HCT116 (cell line): ENCODE results near the gene ZNF804A. TPM values are rescaled to one million over a fixed set of nuclear protein-coding genes. Genes with fewer than 3 reads are reported as not detected.

Experiments used
- ATAC-seq: fragments of 200-7000 bp; cut with Tn5 transposase; 2 replicates; pipeline ENCODE4 v1.9.1; 2020; ENCODE audit warnings: mild to moderate bottlenecking, moderate library complexity
- BruUV-seq: library from RNA; stranded (reverse); fragments of 400-500 nt; replicated peaks from 2 replicates; lab custom pipeline; 2021; lab: Mats Ljungman, UMichigan
- CTCF ChIA-PET: fragments of 300-600 bp; sonication (Branson Sonifier 250); formaldehyde crosslinking; loops from one replicate; lab custom pipeline; 2021; ENCODE audit warnings: antibody characterized with exemption; lab: Charles Lee
- POLR2A ChIA-PET: fragments of 300-600, 350-600 bp; sonication (Branson Sonifier 250); formaldehyde crosslinking; loops from one replicate; lab custom pipeline; 2021; ENCODE audit warnings: antibody characterized with exemption; lab: Charles Lee
- RAD21 ChIA-PET, 2 experiments: fragments of 300-600 bp; sonication (Branson Sonifier 250); formaldehyde crosslinking; loops; one replicate each; lab custom pipeline; 2023; ENCODE audit warnings: low total read pairs in 2 of 2; ENCODE audit not compliant: uncharacterized antibody in 2 of 2, unreplicated experiment in 2 of 2, low non-redundant PET in 1 of 2; lab: Charles Lee
- DNase-seq: peaks from one replicate; pipeline ENCODE4 v3.0.0-alpha.2; 2010; ENCODE audit warnings: low read depth, low spot score
- H2AFZ ChIP-seq: fragments of 200-600 bp; shearing (Covaris generic), sonication (generic); 2 replicates; pipeline ENCODE4 v1.6.1; 2017; ENCODE audit warnings: low read depth, mixed run types, mixed read lengths, antibody characterized with exemption, low read length; ENCODE audit not compliant: poor library complexity, severe bottlenecking
- H3K27ac ChIP-seq: 2 replicates; pipeline ENCODE4 v1.5.1; 2012; ENCODE audit warnings: low read depth, low read length
- H3K27me3 ChIP-seq: fragments of 200-600 bp; sonication (generic); 2 replicates; pipeline ENCODE4 v1.6.1; 2016; ENCODE audit warnings: mixed run types, low read length, mixed read lengths; ENCODE audit not compliant: insufficient read depth
- H3K36me3 ChIP-seq, 2 experiments: fragments of 200-500 bp in 1 of 2; fragments of 200-600 bp in 1 of 2; sonication (Bioruptor generic) in 1 of 2; sonication (generic) in 1 of 2; 2 replicates each; pipeline versions ENCODE4 v1.5.1 to v1.6.1; 2014 to 2016; ENCODE audit warnings: low read length in 2 of 2, inconsistent platforms in 1 of 2, mixed read lengths in 1 of 2, mixed run types in 1 of 2; ENCODE audit not compliant: insufficient read depth in 2 of 2, control insufficient read depth in 1 of 2
- H3K4me1 ChIP-seq, 2 experiments: fragments of 200-600 bp in 1 of 2; sonication (generic) in 1 of 2; 2 replicates each; pipeline versions ENCODE4 v1.5.1 to v1.6.1; 2012 to 2017; ENCODE audit warnings: low read length in 2 of 2, inconsistent platforms in 1 of 2, mild to moderate bottlenecking in 1 of 2, mixed read lengths in 1 of 2, mixed run types in 1 of 2, moderate library complexity in 1 of 2; ENCODE audit not compliant: insufficient read depth in 2 of 2, control insufficient read depth in 1 of 2
- H3K4me2 ChIP-seq: fragments of 200-600 bp; sonication (generic); 2 replicates; pipeline ENCODE4 v1.6.1; 2017; ENCODE audit warnings: mixed run types, low read length, mixed read lengths
- H3K4me3 ChIP-seq, 2 experiments: fragments of 200-600 bp in 1 of 2; sonication (generic) in 1 of 2; replicated peaks in 1 of 2; 2 replicates each; pipeline ENCODE4 v1.5.1; 2011 to 2016; ENCODE audit warnings: low read length in 2 of 2, control low read depth in 1 of 2, low read depth in 1 of 2, mild to moderate bottlenecking in 1 of 2, mixed read lengths in 1 of 2, mixed run types in 1 of 2
- H3K79me2 ChIP-seq: fragments of 200-600 bp; sonication (generic); 2 replicates; pipeline ENCODE4 v1.6.1; 2017; ENCODE audit warnings: mild to moderate bottlenecking, mixed run types, low read length, moderate library complexity, mixed read lengths; ENCODE audit not compliant: insufficient read depth
- H3K9ac ChIP-seq: fragments of 200-600 bp; sonication (generic); 2 replicates; pipeline ENCODE4 v1.6.1; 2016; ENCODE audit warnings: low read length, mixed read lengths
- H3K9me2 ChIP-seq: fragments of 200-600 bp; sonication (generic), shearing (Covaris generic); 2 replicates; pipeline ENCODE4 v1.6.1; 2017; ENCODE audit warnings: mixed run types, mild to moderate bottlenecking, moderate library complexity; ENCODE audit not compliant: insufficient read depth
- H3K9me3 ChIP-seq, 2 experiments: fragments of 200-500 bp in 1 of 2; fragments of 200-600 bp in 1 of 2; sonication (Bioruptor generic) in 1 of 2; sonication (generic) in 1 of 2; 2 replicates each; pipeline ENCODE4 v1.6.1; 2014 to 2017; ENCODE audit warnings: low read length in 2 of 2, mixed read lengths in 2 of 2, inconsistent platforms in 1 of 2, low read depth in 1 of 2, mild to moderate bottlenecking in 1 of 2, mixed run types in 1 of 2, moderate library complexity in 1 of 2; ENCODE audit not compliant: control insufficient read depth in 1 of 2, insufficient read depth in 1 of 2
- H4K20me1 ChIP-seq: fragments of 200-600 bp; sonication (generic), shearing (Covaris generic); 2 replicates; pipeline ENCODE4 v1.6.1; 2017; ENCODE audit warnings: mixed run types, mild to moderate bottlenecking, moderate library complexity; ENCODE audit not compliant: insufficient read depth
- ATF3 ChIP-seq: IDR thresholded peaks from 2 replicates; pipeline ENCODE4 v1.6.1; 2012
- CBX3 ChIP-seq: IDR thresholded peaks from 2 replicates; pipeline ENCODE4 v1.6.1; 2012; ENCODE audit warnings: low read depth
- CTCF ChIP-seq, 3 experiments: fragments of 200-600 bp in 1 of 3; sonication (generic) in 1 of 3; IDR thresholded peaks in 2 of 3; conservative IDR thresholded peaks in 1 of 3; 2 replicates each; pipeline ENCODE4 v1.5.1; 2012 to 2017; ENCODE audit warnings: low read depth in 2 of 3, low read length in 2 of 3, antibody characterized with exemption in 1 of 3, borderline replicate concordance in 1 of 3, control low read depth in 1 of 3, mild to moderate bottlenecking in 1 of 3, mixed read lengths in 1 of 3, mixed run types in 1 of 3, moderate library complexity in 1 of 3; ENCODE audit not compliant: insufficient read depth in 1 of 3
- EGR1 ChIP-seq: IDR thresholded peaks from 2 replicates; pipeline ENCODE4 v1.6.1; 2012; ENCODE audit warnings: low read depth
- ELF1 ChIP-seq: IDR thresholded peaks from 2 replicates; pipeline ENCODE4 v1.6.1; 2012; ENCODE audit warnings: low read depth, borderline replicate concordance
- EZH2 ChIP-seq: fragments of 200-600 bp; sonication (generic); IDR thresholded peaks from 2 replicates; pipeline ENCODE4 v1.6.1; 2017; ENCODE audit warnings: antibody characterized with exemption, mixed run types
- FOSL1 ChIP-seq: IDR thresholded peaks from 2 replicates; pipeline ENCODE4 v1.6.1; 2012; ENCODE audit warnings: low read depth
- MAX ChIP-seq: IDR thresholded peaks from 2 replicates; pipeline ENCODE4 v1.6.1; 2012
- POLR2A ChIP-seq: IDR thresholded peaks from 2 replicates; pipeline ENCODE4 v1.7.0; 2011; ENCODE audit warnings: borderline replicate concordance; ENCODE audit not compliant: insufficient read depth, insufficient read length; ENCODE audit errors: extremely low read depth
- POLR2AphosphoS5 ChIP-seq: IDR thresholded peaks from 2 replicates; pipeline ENCODE4 v1.6.1; 2011; ENCODE audit warnings: mild to moderate bottlenecking, low read depth, low read length, moderate library complexity
- RAD21 ChIP-seq: IDR thresholded peaks from 2 replicates; pipeline ENCODE4 v1.6.1; 2012; ENCODE audit warnings: low read depth, mild to moderate bottlenecking
- REST ChIP-seq: IDR thresholded peaks from 2 replicates; pipeline ENCODE4 v1.6.1; 2012; ENCODE audit warnings: low read depth
- SIN3A ChIP-seq: IDR thresholded peaks from 2 replicates; pipeline ENCODE4 v1.6.1; 2012; ENCODE audit warnings: low read depth
- SRF ChIP-seq: IDR thresholded peaks from 2 replicates; pipeline ENCODE4 v1.6.1; 2012; ENCODE audit warnings: low read depth
- TCF7L2 ChIP-seq: IDR thresholded peaks from 2 replicates; pipeline ENCODE4 v1.7.0; 2011; ENCODE audit warnings: borderline replicate concordance, inconsistent platforms; ENCODE audit not compliant: insufficient read depth, insufficient read length; ENCODE audit errors: extremely low read depth
- YY1 ChIP-seq: IDR thresholded peaks from 2 replicates; pipeline ENCODE4 v1.6.1; 2011; ENCODE audit warnings: low read length, low read depth, moderate library complexity, mild to moderate bottlenecking; ENCODE audit not compliant: insufficient replicate concordance; ENCODE audit errors: extremely low read depth
- ZBTB33 ChIP-seq: IDR thresholded peaks from 2 replicates; pipeline ENCODE4 v1.6.1; 2011; ENCODE audit warnings: mild to moderate bottlenecking, low read length, moderate library complexity; ENCODE audit not compliant: insufficient replicate concordance; ENCODE audit errors: extremely low read depth
- ZFX ChIP-seq: fragments of 450-650 bp; IDR thresholded peaks from 2 replicates; pipeline ENCODE4 v1.6.1; 2017
- ZNF274 ChIP-seq: fragments of 200-500 bp; sonication (Bioruptor generic); IDR thresholded peaks from 2 replicates; pipeline ENCODE4 v1.6.1; 2014; ENCODE audit warnings: mild to moderate bottlenecking, low read depth, low read length, inconsistent platforms
- intact Hi-C: fragments of 100-400 bp; cut with micrococcal nuclease; formaldehyde crosslinking; loops from 2 replicates; pipeline ENCODE4 v1.10.0; 2022
- total RNA-seq: library from RNA; stranded (reverse); gene quantifications from one replicate; pipeline ENCODE4 v1.2.1, GENCODE V29; 2021; ENCODE audit not compliant: unreplicated experiment

ZNF804A gene
- total RNA-seq, 1 experiment from 2014 or later = 0.61 TPM

- Histone ChIP-seq H3K4me1 (peaks cover 0 to 16% of the 10 kb centered on the region in 2 experiments; a peak in 2 of 4 replicates), H3K27me3 (no peaks in the 10 kb centered on the region), H3K27ac (peak overlapping the region; percentile 55; the same call in 1 of the 2 replicates), H3K9me2 (no peaks in the 10 kb centered on the region)
- ATAC-seq (no peak), DNase-seq (no peak)
- RAD21 ChIA-PET = interaction anchor here in 1 of 2 experiments (0.5 kb wide), 1 partner anchor 720 kb away, joined by 4 read pairs; no protein-coding TSS in a partner anchor
- TF ChIP-seq FOSL1 (no peak), ZFX (no peak), ZBTB33 (no peak), POLR2AphosphoS5 (no peak), ELF1 (no peak), ATF3 (no peak), REST (no peak), RAD21 (no peak), CBX3 (no peak), SRF (no peak), ZNF274 (no peak), YY1 (no peak), TCF7L2 (no peak), POLR2A (no peak), EGR1 (no peak), CTCF (IDR thresholded peaks at IDR 0.05 in 2 of 3, conservative IDR thresholded peaks at IDR 0.05 in 1 of 3; ENCODE audit: borderline replicate concordance in 1 of 3, insufficient read depth in 1 of 3, low read depth in 2 of 3, low read length in 2 of 3) (no peak), EZH2 (no peak), SIN3A (no peak), MAX (no peak)
- TF ChIP-seq, all 23 proteins: peak for 0
- peak overlapping the region; percentile 54 for H2AFZ ChIP-seq
- H3K79me2 ChIP-seq = peaks cover 17% of the 10 kb centered on the region; the same call in 1 of the 2 replicates
- 0 out of 2 replicates have a peak, but pooled peaks cover 3% of the 10 kb centered on the region for H4K20me1 ChIP-seq
- CTCF ChIA-PET = interaction anchor here (1.2 kb wide), 1 partner anchor 12 kb away, joined by 3 read pairs; no protein-coding TSS in a partner anchor
- peak overlapping the region; percentile 41 to 61; a peak in 3 of 4 replicates for H3K4me3 ChIP-seq
- H3K9ac ChIP-seq = peak overlapping the region; percentile 63
- BruUV-seq = no TSS peak
- no peaks in the 10 kb centered on the region for H3K9me3 ChIP-seq
- H3K4me2 ChIP-seq = peak overlapping the region; percentile 76
- no peaks in the 10 kb centered on the region for H3K36me3 ChIP-seq
- POLR2A ChIA-PET = no interaction called here
- intact Hi-C loops = no loop called here
These were observed 1.5 kb downstream of the ZNF804A start for GRCh38 chr2:184599872-184600222.
